ENCODE results near the gene OVOL3.

DNA sequence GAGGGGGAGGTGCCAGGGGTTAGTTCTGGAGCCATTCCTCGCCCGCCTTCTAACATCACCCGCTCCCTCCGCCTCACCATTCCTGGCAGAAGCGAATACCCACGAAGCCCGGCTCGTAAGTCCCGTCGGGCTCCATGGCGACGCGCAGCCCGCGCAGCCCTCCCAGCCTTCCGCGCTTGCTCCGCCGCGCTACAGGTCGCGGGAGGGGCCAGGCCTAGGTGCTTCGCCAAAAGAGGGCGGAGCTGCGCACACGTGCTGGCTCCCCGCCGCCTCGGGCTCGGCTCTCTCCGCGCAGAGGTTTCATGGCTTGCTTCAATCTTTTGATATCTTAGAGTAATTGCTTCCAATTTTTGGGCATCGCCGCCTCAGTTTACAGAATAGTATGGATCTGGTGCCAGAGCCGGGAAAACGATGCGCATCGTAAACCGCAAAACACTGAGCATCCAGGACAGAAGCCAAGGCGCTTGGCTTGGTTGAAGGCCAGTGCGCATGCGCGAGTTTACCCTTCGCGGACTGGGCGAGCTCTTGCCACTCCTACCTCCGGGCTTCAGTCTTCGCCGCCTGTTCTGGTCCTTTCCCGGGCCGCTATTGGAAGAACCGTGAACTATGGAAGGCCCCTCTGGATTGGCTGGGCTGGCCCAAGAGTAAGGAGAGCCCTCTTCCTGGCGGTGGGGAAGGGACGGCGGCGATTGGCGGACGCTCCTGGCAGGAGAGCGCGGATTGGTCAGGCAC lies 3.9 kb downstream of the OVOL3 start, which contains the start of gene POLR2I:
- TF ChIP-seq, protein P1, sequence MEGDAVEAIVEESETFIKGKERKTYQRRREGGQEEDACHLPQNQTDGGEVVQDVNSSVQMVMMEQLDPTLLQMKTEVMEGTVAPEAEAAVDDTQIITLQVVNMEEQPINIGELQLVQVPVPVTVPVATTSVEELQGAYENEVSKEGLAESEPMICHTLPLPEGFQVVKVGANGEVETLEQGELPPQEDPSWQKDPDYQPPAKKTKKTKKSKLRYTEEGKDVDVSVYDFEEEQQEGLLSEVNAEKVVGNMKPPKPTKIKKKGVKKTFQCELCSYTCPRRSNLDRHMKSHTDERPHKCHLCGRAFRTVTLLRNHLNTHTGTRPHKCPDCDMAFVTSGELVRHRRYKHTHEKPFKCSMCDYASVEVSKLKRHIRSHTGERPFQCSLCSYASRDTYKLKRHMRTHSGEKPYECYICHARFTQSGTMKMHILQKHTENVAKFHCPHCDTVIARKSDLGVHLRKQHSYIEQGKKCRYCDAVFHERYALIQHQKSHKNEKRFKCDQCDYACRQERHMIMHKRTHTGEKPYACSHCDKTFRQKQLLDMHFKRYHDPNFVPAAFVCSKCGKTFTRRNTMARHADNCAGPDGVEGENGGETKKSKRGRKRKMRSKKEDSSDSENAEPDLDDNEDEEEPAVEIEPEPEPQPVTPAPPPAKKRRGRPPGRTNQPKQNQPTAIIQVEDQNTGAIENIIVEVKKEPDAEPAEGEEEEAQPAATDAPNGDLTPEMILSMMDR (IDR thresholded peaks at IDR 0.05) = peak in 1 of 6 experiments; percentile 9
- TF ChIP-seq EP300 (IDR thresholded peaks at IDR 0.05) (no peak), POLR2A (IDR thresholded peaks at IDR 0.05) (peak in 2 of 4 donors; percentile 45 to 75)
